ENCODE results near the gene SLIT3.

Gene SLIT3

GRCh38 chr5:168890816-168891812, 409.8 kb downstream of the SLIT3 start:
- Histone ChIP-seq H3K4me1 (ENCODE audit: low read length) (no peaks in the 10 kb centered on the region), H3K4me2 (ENCODE audit: low read length) (no peak overlapping the region), H3K36me3 (replicated peaks; ENCODE audit: low read depth, low read length) (no peaks in the 10 kb centered on the region), H4K20me1 (ENCODE audit: insufficient read depth, low read length) (0 out of 2 replicates have a peak, but pooled peaks cover 4% of the 10 kb centered on the region), H3K4me3 (ENCODE audit: low read length) (no peak overlapping the region), H3K9ac (ENCODE audit: low read length) (no peak overlapping the region), H3K79me2 (ENCODE audit: low read length) (no peaks in the 10 kb centered on the region), H3K27ac (ENCODE audit: low read length) (no peak overlapping the region), H3K9me3 (ENCODE audit: insufficient read depth, low read length) (no peaks in the 10 kb centered on the region), H2AFZ (ENCODE audit: low read depth, low read length) (no peak overlapping the region), H3K27me3 (ENCODE audit: low read depth, low read length) (peaks cover 87% of the 10 kb centered on the region)
- no peak for TF ChIP-seq CTCF (IDR thresholded peaks at IDR 0.05; ENCODE audit: low read depth, low read length)
- TF ChIP-seq EZH2phosphoT487 (IDR thresholded peaks at IDR 0.05; ENCODE audit: low read depth): no peak

GRCh38 chr5:168889039-168889438, 411.9 kb downstream of the SLIT3 start:
- H3K4me1 ChIP-seq (ENCODE audit: low read length): no peaks in the 10 kb centered on the region
- H3K27me3 ChIP-seq (ENCODE audit: low read depth, low read length): peaks cover 83% of the 10 kb centered on the region

GRCh38 chr5:168887931-168888330, 413.0 kb downstream of the SLIT3 start:
- no peaks in the 10 kb centered on the region for H3K9me3 ChIP-seq (ENCODE audit: insufficient read depth, low read length)
- H3K36me3 ChIP-seq (replicated peaks; ENCODE audit: low read depth, low read length): no peaks in the 10 kb centered on the region
- H2AFZ ChIP-seq (ENCODE audit: low read depth, low read length): no peak overlapping the region
- no peak overlapping the region for H3K27ac ChIP-seq (ENCODE audit: low read length)
- H3K4me2 ChIP-seq (ENCODE audit: low read length): no peak overlapping the region
- H3K27me3 ChIP-seq (ENCODE audit: low read depth, low read length): peaks cover 79% of the 10 kb centered on the region
- no peak for TF ChIP-seq CTCF (IDR thresholded peaks at IDR 0.05; ENCODE audit: low read depth, low read length)
- no peak for TF ChIP-seq EZH2phosphoT487 (IDR thresholded peaks at IDR 0.05; ENCODE audit: low read depth)
- no peak overlapping the region for H3K9ac ChIP-seq (ENCODE audit: low read length)
- no peak overlapping the region for H3K4me3 ChIP-seq (ENCODE audit: low read length)
- no peaks in the 10 kb centered on the region for H3K4me1 ChIP-seq (ENCODE audit: low read length)
- no peaks in the 10 kb centered on the region for H3K79me2 ChIP-seq (ENCODE audit: low read length)
- H4K20me1 ChIP-seq (ENCODE audit: insufficient read depth, low read length): peaks cover 7% of the 10 kb centered on the region

More at GRCh38 chr5:168889039-168889438, 411.9 kb downstream of the SLIT3 start:
- no peaks in the 10 kb centered on the region for H3K9me3 ChIP-seq (ENCODE audit: insufficient read depth, low read length)
- no peak for TF ChIP-seq EZH2phosphoT487 (IDR thresholded peaks at IDR 0.05; ENCODE audit: low read depth)
- no peak for TF ChIP-seq CTCF (IDR thresholded peaks at IDR 0.05; ENCODE audit: low read depth, low read length)
- H3K4me2 ChIP-seq (ENCODE audit: low read length): no peak overlapping the region
- 0 out of 2 replicates have a peak, but pooled peaks cover 4% of the 10 kb centered on the region for H4K20me1 ChIP-seq (ENCODE audit: insufficient read depth, low read length)
- no peak overlapping the region for H3K9ac ChIP-seq (ENCODE audit: low read length)
- H3K27ac ChIP-seq (ENCODE audit: low read length): no peak overlapping the region
- no peaks in the 10 kb centered on the region for H3K79me2 ChIP-seq (ENCODE audit: low read length)
- H3K36me3 ChIP-seq (replicated peaks; ENCODE audit: low read depth, low read length): no peaks in the 10 kb centered on the region
- H3K4me3 ChIP-seq (ENCODE audit: low read length): no peak overlapping the region
- H2AFZ ChIP-seq (ENCODE audit: low read depth, low read length): no peak overlapping the region

GRCh38 chr5:168886157-168886556, 414.8 kb downstream of the SLIT3 start:
- Histone ChIP-seq H3K4me1 (ENCODE audit: low read length) (no peaks in the 10 kb centered on the region), H3K36me3 (replicated peaks; ENCODE audit: low read depth, low read length) (no peaks in the 10 kb centered on the region), H3K9ac (ENCODE audit: low read length) (no peak overlapping the region)

More at GRCh38 chr5:168886157-168886556, 414.8 kb downstream of the SLIT3 start:
- Histone ChIP-seq H4K20me1 (ENCODE audit: insufficient read depth, low read length) (peaks cover 22% of the 10 kb centered on the region), H2AFZ (ENCODE audit: low read depth, low read length) (no peak overlapping the region), H3K27ac (ENCODE audit: low read length) (no peak overlapping the region), H3K4me2 (ENCODE audit: low read length) (no peak overlapping the region), H3K79me2 (ENCODE audit: low read length) (no peaks in the 10 kb centered on the region), H3K9me3 (ENCODE audit: insufficient read depth, low read length) (no peaks in the 10 kb centered on the region), H3K4me3 (ENCODE audit: low read length) (no peak overlapping the region), H3K27me3 (ENCODE audit: low read depth, low read length) (peaks cover 80% of the 10 kb centered on the region)
- TF ChIP-seq EZH2phosphoT487 (IDR thresholded peaks at IDR 0.05; ENCODE audit: low read depth) (no peak), CTCF (IDR thresholded peaks at IDR 0.05; ENCODE audit: low read depth, low read length) (no peak)
